GM18519 (cell line): ENCODE results near the gene AAK1.
"Not testable (repeated sequence)": the region's sequence is repeated elsewhere in the genome, so short reads cannot be mapped to it uniquely, and the experiment has no call there.

Experiments used
- ATAC-seq: cut with Tn5 transposase; IDR thresholded peaks from one replicate; pipeline ENCODE4 v1.9.1; 2021; ENCODE audit warnings: mild to moderate bottlenecking, moderate library complexity; ENCODE audit not compliant: unreplicated experiment, low FRiP score

The AAK1 gene

GRCh38 chr2:69428981-69429380 is 214.6 kb downstream of the AAK1 start:
- no peak for ATAC-seq

DNA sequence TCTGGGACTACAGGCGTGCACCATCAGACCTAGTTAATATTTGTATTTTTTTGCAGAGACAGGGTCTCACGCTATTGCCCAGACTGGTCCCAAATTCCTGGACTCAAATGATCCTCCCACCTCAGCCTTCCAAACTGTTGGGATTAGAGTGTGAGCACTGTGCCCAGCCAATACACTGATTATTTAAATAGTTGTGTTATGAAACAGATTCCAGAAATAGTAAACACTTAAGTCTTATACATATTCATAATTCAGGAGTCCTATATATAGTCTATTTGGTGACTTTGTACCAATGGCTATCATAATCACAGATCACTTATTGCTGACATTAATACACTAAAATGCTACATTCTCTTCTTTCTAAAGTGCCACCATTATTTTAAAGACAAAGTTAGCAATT is 219.1 kb downstream of the AAK1 start:
- ATAC-seq: no peak

GRCh38 chr2:69422198-69422597 is 221.3 kb downstream of the AAK1 start:
- no peak for ATAC-seq

GRCh38 chr2:69419111-69419510 is 224.4 kb downstream of the AAK1 start:
- not testable (repeated sequence) for ATAC-seq

DNA sequence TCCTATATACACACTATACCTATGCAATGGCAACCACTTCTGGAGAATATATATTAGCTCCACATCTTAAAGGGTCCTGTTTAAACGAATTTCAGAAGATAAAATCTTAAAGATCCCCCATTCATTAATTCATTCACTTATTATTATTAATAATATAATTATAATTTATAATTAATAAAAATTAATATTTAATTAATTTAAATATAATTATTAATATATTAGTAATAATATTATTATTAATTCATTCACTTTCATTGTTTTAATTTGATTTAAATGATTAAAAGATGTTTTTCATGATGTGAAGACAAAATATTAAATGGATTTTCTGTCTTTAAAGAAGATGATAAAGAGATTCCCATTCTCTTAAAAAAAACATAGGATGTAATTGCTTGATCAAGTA is 227.4 kb downstream of the AAK1 start:
- ATAC-seq: no peak
